GM19395 (cell line): ENCODE measurements around the gene DOCK10.

Experiments
- ATAC-seq: cut with Tn5 transposase; IDR thresholded peaks from one replicate; pipeline ENCODE4 v1.9.1; 2021; ENCODE audit warnings: mild to moderate bottlenecking, moderate library complexity; ENCODE audit not compliant: unreplicated experiment

The DOCK10 gene

GRCh38 chr2:224846686-224847085 is 195.6 kb downstream of the DOCK10 start:
- no peak for ATAC-seq

DNA sequence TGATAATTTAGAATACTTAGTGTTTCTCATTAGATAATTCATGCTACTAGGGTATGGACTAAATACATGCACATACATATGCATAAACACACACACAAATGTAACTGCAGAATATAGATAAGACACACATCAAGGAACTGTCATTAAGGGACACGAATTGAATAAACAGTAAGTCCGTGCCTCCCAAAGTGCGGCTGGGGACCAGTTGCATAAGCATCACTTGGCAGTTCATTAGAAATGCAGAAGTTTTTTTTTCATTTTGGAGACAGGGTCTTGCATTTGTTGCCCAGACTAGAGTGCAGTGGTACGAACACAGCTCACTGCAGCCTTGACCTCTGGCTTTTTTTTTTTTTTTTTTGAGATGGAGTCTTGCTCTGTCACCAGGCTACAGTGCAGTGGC is 196.1 kb downstream of the DOCK10 start:
- ATAC-seq, result no peak

DNA sequence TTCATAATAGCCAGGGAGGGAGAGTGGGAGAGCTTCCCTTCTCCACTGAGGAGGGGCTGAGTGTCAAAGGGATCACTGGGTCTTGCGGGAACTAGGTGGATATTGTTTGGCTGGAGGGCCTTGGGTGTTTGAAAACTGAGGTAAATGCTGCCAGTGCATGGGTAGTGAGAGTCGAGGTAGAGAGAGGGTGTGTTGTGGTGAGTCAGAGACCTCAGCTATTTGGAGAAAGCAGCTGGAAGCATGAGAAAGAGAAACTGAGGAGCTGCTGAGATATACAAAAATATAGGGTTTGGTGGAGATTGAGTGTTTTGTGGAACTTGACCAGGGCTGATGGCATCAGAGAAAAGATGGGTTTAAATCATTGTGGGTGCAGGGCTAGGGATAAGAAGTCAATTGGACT is 199.1 kb downstream of the DOCK10 start:
- no peak for ATAC-seq

GRCh38 chr2:224841910-224842309 is 200.4 kb downstream of the DOCK10 start:
- ATAC-seq, result no peak

DNA sequence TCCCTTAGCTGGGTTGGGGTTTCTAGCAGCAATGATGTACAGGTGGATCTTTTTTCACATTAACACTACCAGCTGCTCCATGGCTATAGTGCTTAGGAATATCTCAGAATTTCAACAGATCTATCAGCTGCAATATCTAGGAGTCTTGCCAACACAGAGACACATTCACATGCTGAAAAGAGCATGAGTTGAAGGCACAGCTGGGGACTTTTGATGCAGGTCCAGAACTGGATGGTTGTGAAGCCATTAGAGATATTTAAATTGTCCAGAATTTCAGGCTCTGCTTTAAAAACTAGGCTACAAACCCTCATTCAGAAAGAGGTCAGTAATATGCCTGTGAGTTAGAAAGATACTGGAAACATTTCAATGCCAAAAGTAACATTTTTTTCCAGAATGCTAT is 203.9 kb downstream of the DOCK10 start:
- no peak for ATAC-seq

GRCh38 chr2:224837558-224837957 is 204.7 kb downstream of the DOCK10 start:
- no peak for ATAC-seq

DNA sequence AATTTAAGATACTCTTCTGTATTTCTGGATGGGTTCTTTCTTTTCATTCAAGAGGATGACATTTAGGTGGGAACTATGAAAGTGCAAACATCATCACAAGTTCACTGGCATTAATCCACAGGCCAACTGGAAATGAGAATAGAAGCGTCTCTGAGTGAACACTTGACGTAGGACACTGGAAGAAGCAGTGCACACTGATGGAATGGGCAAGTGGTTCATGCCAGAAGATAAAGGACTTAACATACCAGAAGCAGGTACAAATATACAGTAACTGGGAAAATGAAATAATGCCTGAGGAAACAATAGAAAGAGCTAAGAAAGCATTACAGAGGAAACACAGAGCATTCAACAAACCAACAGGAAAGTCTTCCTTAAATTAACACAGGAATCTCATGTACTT is 205.2 kb downstream of the DOCK10 start:
- no peak for ATAC-seq

- ATAC-seq, result no peak
Observed at GRCh38 chr2:224836263-224836662, 206.0 kb downstream of the DOCK10 start.

- ATAC-seq, result no peak
Observed at GRCh38 chr2:224835405-224835804, 206.9 kb downstream of the DOCK10 start.

DNA sequence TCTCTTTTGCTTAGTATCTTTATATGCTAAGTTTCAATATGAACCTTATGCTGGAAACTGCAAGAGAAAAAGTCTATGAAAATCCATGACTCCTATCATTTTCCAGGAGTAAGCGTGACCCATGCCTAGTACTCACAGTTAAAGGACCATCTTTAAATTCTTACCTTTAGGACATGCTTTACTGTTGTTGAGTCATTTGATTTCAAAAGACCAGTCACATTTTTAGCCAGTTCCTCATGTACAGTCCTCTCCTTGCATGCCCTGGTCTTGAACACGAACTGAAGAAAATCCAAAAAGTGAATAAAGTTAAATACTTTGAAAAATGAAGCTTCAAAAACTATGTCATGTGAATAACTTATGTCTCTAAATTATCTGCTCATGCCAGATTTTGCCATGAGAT is 208.3 kb downstream of the DOCK10 start:
- ATAC-seq, result no peak

DNA sequence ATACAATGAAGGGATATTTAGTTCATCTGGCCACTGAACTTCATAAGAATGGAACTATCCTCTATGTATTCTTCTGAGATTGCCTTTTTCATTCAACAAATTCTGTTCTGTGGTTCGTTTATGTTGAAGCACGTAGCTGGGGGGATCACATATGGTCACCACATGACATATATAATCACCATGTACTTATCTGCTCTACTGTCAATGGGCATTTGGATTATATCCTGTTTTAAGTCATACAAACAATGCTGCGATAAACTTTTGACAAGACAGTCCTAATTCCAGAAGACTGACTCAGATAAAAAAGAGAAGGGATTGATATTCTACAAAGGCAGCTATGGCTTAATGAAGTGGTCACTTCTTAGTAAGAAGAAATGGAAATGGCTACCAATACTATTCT is 210.1 kb downstream of the DOCK10 start:
- no peak for ATAC-seq

DNA sequence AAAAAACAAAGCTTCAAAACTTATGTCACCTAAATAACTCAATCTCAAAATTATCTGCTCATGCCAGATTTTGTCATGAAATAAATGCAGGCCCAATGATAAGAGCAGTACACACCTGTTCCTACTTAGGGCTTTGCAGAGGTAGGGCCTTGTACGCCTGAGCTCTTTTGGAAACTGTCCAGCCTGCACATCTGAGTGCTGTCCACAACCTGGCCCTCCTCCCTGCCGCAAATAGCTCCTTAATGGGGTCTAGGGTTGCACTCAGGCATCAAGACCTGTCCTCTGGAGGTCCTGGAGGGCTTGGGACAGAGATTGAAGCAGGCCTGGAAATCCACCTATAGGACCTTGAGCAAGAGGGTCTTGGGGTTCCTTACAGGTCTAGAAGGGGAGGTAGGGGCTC is 210.7 kb downstream of the DOCK10 start:
- no peak for ATAC-seq

DNA sequence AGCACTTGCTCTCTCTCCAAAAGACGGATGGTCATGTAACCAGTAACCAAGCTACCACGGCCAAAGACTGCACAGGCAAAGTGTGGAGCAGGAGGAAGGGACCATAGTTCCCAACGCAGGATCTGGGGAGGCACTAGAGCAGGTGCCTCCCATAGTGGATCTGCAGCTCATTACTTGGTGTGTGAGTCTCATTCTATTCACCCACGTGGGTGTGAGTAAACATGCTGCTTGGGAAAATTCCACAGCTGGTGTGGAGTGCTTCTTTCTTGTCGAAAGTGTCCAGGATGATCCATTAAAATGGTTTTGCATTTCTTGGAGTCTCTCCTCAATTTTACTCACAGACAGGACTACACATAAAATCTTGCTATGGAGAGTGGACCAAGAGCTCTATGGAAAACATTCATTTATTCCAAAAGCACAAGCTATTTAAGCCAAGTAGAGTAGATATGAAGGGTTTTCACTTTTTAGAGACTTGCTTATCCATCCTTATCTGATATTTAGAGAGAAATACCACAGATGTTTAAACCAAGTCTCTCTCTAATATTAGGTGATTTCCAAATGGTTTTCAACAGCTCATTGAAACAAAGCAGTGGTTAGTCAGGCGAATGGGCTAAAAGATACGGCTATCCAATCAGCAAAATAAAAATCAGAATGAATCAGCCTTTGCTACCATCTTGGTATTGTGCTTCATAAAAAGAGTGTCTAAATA is 221.8 kb downstream of the DOCK10 start:
- ATAC-seq, result no peak

- ATAC-seq, result no peak
Observed at GRCh38 chr2:224819075-224819474, 223.2 kb downstream of the DOCK10 start.

GRCh38 chr2:224817676-224818075 is 224.6 kb downstream of the DOCK10 start:
- no peak for ATAC-seq

- ATAC-seq, result no peak
Observed at GRCh38 chr2:224816816-224817215, 225.5 kb downstream of the DOCK10 start.

DNA sequence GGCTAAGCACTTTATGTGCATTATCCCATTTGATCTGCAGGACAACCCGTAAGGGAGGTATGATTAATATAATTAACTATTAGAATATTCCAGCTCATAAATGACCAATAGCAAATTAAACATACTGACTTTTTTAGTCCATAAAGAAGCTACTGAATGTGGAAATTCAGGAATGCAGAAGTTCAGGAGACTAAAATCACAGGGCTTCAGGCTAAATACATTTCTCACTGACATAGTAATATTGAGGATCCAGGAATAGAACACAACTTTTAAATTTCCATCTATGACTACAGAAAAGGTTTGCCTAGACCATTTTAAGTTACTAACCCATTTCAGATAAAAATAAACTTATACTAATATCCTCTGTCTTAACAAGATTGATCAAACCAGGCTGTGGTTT is 228.7 kb downstream of the DOCK10 start:
- no peak for ATAC-seq

GRCh38 chr2:224807153-224807964 is 234.9 kb downstream of the DOCK10 start:
- no peak for ATAC-seq

GRCh38 chr2:224803930-224804329 is 238.3 kb downstream of the DOCK10 start:
- ATAC-seq, result no peak

GRCh38 chr2:224802407-224802806 is 239.9 kb downstream of the DOCK10 start:
- ATAC-seq, result no peak

GRCh38 chr2:224801360-224801759 is 240.9 kb downstream of the DOCK10 start:
- ATAC-seq, result no peak

DNA sequence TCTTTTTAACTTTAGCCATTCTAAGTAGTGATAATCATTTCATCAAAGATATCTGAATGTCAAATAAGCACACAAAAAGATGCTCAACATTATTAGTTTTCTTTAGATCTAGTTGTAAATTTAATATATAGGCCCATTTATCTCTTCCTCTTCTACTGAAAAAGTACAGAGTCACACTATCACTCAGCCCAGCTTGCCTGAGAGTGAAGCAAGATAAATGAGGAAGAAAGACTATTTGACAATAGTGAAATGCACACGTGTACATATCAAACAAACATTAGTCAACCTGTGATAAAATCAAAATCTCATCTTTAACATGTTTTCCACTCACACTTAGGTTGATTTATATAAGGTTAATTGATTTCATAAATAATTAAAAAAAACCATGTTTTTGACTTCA is 242.6 kb downstream of the DOCK10 start:
- no peak for ATAC-seq
